GM21619 (cell line): ENCODE data around the gene EPN1.

Source experiments
- ATAC-seq: cut with Tn5 transposase; IDR thresholded peaks from one replicate; pipeline ENCODE4 v1.9.1; 2021; ENCODE audit not compliant: unreplicated experiment

Gene EPN1

GRCh38 chr19:55691561-55692481, 16.8 kb downstream of the EPN1 start:
- no peak for ATAC-seq

GRCh38 chr19:55692681-55693081, 17.7 kb downstream of the EPN1 start:
- no peak for ATAC-seq

GRCh38 chr19:55693336-55693974, 18.4 kb downstream of the EPN1 start:
- ATAC-seq: no peak

- no peak for ATAC-seq
These were observed 19.2 kb downstream of the EPN1 start for GRCh38 chr19:55694241-55694655.

- no peak for ATAC-seq
These were observed 19.8 kb downstream of the EPN1 start for GRCh38 chr19:55694656-55695491.

GRCh38 chr19:55695511-55696290, 20.7 kb downstream of the EPN1 start:
- ATAC-seq: no peak

- no peak for ATAC-seq
These were observed 21.5 kb downstream of the EPN1 start for GRCh38 chr19:55696301-55697068.

GRCh38 chr19:55697069-55697440, 22.0 kb downstream of the EPN1 start:
- ATAC-seq: no peak

- ATAC-seq: no peak
These were observed 22.7 kb downstream of the EPN1 start for GRCh38 chr19:55697698-55698097.

- ATAC-seq: no peak
These were observed 23.2 kb downstream of the EPN1 start for GRCh38 chr19:55698256-55698655.

GRCh38 chr19:55699221-55699620, 24.2 kb downstream of the EPN1 start:
- ATAC-seq: no peak

- no peak for ATAC-seq
These were observed 25.8 kb downstream of the EPN1 start for GRCh38 chr19:55700813-55701212.

GRCh38 chr19:55702131-55702627, 27.2 kb downstream of the EPN1 start:
- ATAC-seq: no peak

- ATAC-seq: no peak
These were observed 28.8 kb downstream of the EPN1 start for GRCh38 chr19:55703790-55704215.

GRCh38 chr19:55704494-55705245, 29.6 kb downstream of the EPN1 start:
- no peak for ATAC-seq

GRCh38 chr19:55705972-55706371, 30.9 kb downstream of the EPN1 start:
- ATAC-seq: no peak

- no peak for ATAC-seq
These were observed 36.7 kb downstream of the EPN1 start for GRCh38 chr19:55711719-55712118.

GRCh38 chr19:55712804-55713631, 38.0 kb downstream of the EPN1 start:
- ATAC-seq: no peak
